H9 (cell line): ENCODE data around the gene ACER3. TPM values are rescaled to one million over a fixed set of nuclear protein-coding genes. Genes with fewer than 3 reads are reported as not detected.

Experiments used
- DNase-seq: peaks from one replicate; pipeline ENCODE4 v3.0.0-alpha.2; 2017
- H2AFZ ChIP-seq: one replicate; pipeline ENCODE4 v1.6.1; 2013; ENCODE audit warnings: mild to moderate bottlenecking, low read length, control low read depth, moderate library complexity
- H2AK5ac ChIP-seq: 2 replicates; pipeline ENCODE4 v1.6.1; 2013; ENCODE audit warnings: low read length, control low read depth, mixed read lengths; ENCODE audit not compliant: insufficient read length
- H2BK120ac ChIP-seq: one replicate; pipeline ENCODE4 v1.6.1; 2013; ENCODE audit warnings: low read depth, mild to moderate bottlenecking, low read length, control low read depth, inconsistent platforms; ENCODE audit not compliant: poor library complexity, severe bottlenecking
- H2BK12ac ChIP-seq: 2 replicates; pipeline ENCODE4 v1.6.1; 2013; ENCODE audit warnings: low read length, control low read depth, mixed read lengths, low read depth; ENCODE audit not compliant: insufficient read length
- H2BK15ac ChIP-seq: 2 replicates; pipeline ENCODE4 v1.6.1; 2013; ENCODE audit warnings: low read depth, low read length, control low read depth
- H2BK20ac ChIP-seq: one replicate; pipeline ENCODE4 v1.6.1; 2013; ENCODE audit warnings: low read depth, mild to moderate bottlenecking, low read length, control low read depth, inconsistent platforms; ENCODE audit not compliant: poor library complexity, severe bottlenecking
- H2BK5ac ChIP-seq: 2 replicates; pipeline ENCODE4 v1.6.1; 2013; ENCODE audit warnings: low read length, control low read depth, mixed read lengths; ENCODE audit not compliant: insufficient read length
- H3K14ac ChIP-seq: 2 replicates; pipeline ENCODE4 v1.6.1; 2013; ENCODE audit warnings: low read length, control low read depth; ENCODE audit not compliant: insufficient read depth
- H3K18ac ChIP-seq: 2 replicates; pipeline ENCODE4 v1.6.1; 2013; ENCODE audit warnings: low read depth, mild to moderate bottlenecking, mixed read lengths, low read length, control low read depth; ENCODE audit not compliant: insufficient read length
- H3K23ac ChIP-seq: 2 replicates; pipeline ENCODE4 v1.6.1; 2013; ENCODE audit warnings: low read length, control low read depth, mixed read lengths, low read depth; ENCODE audit not compliant: insufficient read length
- H3K23me2 ChIP-seq: 2 replicates; pipeline ENCODE4 v1.6.1; 2013; ENCODE audit warnings: low read depth, mild to moderate bottlenecking, mixed read lengths, low read length, control low read depth; ENCODE audit not compliant: insufficient read length, poor library complexity, severe bottlenecking
- H3K27ac ChIP-seq: 2 replicates; pipeline ENCODE4 v1.5.1; 2013; ENCODE audit warnings: low read length, control low read depth, mixed read lengths, low read depth; ENCODE audit not compliant: insufficient read length
- H3K27me3 ChIP-seq: 2 replicates; pipeline ENCODE4 v1.6.1; 2013; ENCODE audit warnings: low read length, control low read depth, inconsistent platforms; ENCODE audit not compliant: insufficient read depth
- H3K4ac ChIP-seq: 2 replicates; pipeline ENCODE4 v1.6.1; 2013; ENCODE audit warnings: low read depth, mild to moderate bottlenecking, control low read depth, inconsistent platforms, low read length, moderate library complexity
- H3K4me1 ChIP-seq: 2 replicates; pipeline ENCODE4 v1.6.1; 2013; ENCODE audit warnings: low read length, control low read depth, inconsistent platforms; ENCODE audit not compliant: insufficient read depth
- H3K4me2 ChIP-seq: 2 replicates; pipeline ENCODE4 v1.6.1; 2013; ENCODE audit warnings: low read length, control low read depth, mixed read lengths; ENCODE audit not compliant: insufficient read length, insufficient read depth
- H3K56ac ChIP-seq: 2 replicates; pipeline ENCODE4 v1.6.1; 2013; ENCODE audit warnings: low read depth, mild to moderate bottlenecking, mixed read lengths, low read length, control low read depth; ENCODE audit not compliant: insufficient read length
- H3K79me1 ChIP-seq: 2 replicates; pipeline ENCODE4 v1.6.1; 2013; ENCODE audit warnings: low read depth, mild to moderate bottlenecking, moderate library complexity, low read length, control low read depth, inconsistent platforms; ENCODE audit not compliant: insufficient read depth, poor library complexity, severe bottlenecking
- H3K79me2 ChIP-seq: 2 replicates; pipeline ENCODE4 v1.6.1; 2013; ENCODE audit warnings: low read length, control low read depth, inconsistent platforms; ENCODE audit not compliant: insufficient read depth
- H3K9ac ChIP-seq: 2 replicates; pipeline ENCODE4 v1.6.1; 2013; ENCODE audit warnings: low read length, control low read depth, mixed read lengths; ENCODE audit not compliant: insufficient read length; ENCODE audit errors: extremely low read depth
- H3K9me3 ChIP-seq: one replicate; pipeline ENCODE4 v1.6.1; 2013; ENCODE audit warnings: low read depth, low read length, inconsistent platforms; ENCODE audit not compliant: control insufficient read depth
- H3T11ph ChIP-seq: one replicate; pipeline ENCODE4 v1.6.1; 2013; ENCODE audit warnings: mild to moderate bottlenecking, low read length, control low read depth, inconsistent platforms
- H4K20me1 ChIP-seq: one replicate; pipeline ENCODE4 v1.6.1; 2013; ENCODE audit not compliant: control insufficient read depth, insufficient read length, insufficient read depth
- H4K5ac ChIP-seq: 2 replicates; pipeline ENCODE4 v1.6.1; 2013; ENCODE audit warnings: low read depth, mild to moderate bottlenecking, mixed read lengths, low read length, control low read depth; ENCODE audit not compliant: insufficient read length
- H4K8ac ChIP-seq: replicated peaks from 2 replicates; pipeline ENCODE4 v1.6.1; 2013; ENCODE audit warnings: low read length, control low read depth, mixed read lengths, low read depth; ENCODE audit not compliant: insufficient read length
- H4K91ac ChIP-seq: 2 replicates; pipeline ENCODE4 v1.6.1; 2013; ENCODE audit warnings: low read depth, mild to moderate bottlenecking, moderate library complexity, mixed read lengths, low read length, control low read depth; ENCODE audit not compliant: insufficient read length
- H3K27ac Mint-ChIP-seq, 3 experiments: 2 replicates in 2 of 3; 3 replicates in 1 of 3; pipeline ENCODE4 v1.8.0; 2020 to 2021; ENCODE audit warnings: mixed read lengths in 3 of 3, mild to moderate bottlenecking in 1 of 3, moderate library complexity in 1 of 3
- H3K27me3 Mint-ChIP-seq: 2 replicates; pipeline ENCODE4 v1.8.0; 2021; ENCODE audit warnings: low read depth, mild to moderate bottlenecking, moderate library complexity, mixed read lengths
- H3K36me3 Mint-ChIP-seq, 3 experiments: 2 replicates in 2 of 3; 3 replicates in 1 of 3; pipeline ENCODE4 v1.8.0; 2020 to 2021; ENCODE audit warnings: low read depth in 3 of 3, mixed read lengths in 3 of 3; ENCODE audit not compliant: insufficient read depth in 1 of 3
- H3K4me1 Mint-ChIP-seq, 2 experiments: 2 replicates each; pipeline ENCODE4 v1.8.0; 2020; ENCODE audit warnings: mixed read lengths in 2 of 2
- H3K4me3 Mint-ChIP-seq, 2 experiments: 2 replicates in 1 of 2; 3 replicates in 1 of 2; pipeline ENCODE4 v1.8.0; 2020 to 2021; ENCODE audit warnings: mild to moderate bottlenecking in 2 of 2, mixed read lengths in 2 of 2, moderate library complexity in 1 of 2
- H3K9me3 Mint-ChIP-seq, 2 experiments: 2 replicates in 1 of 2; 3 replicates in 1 of 2; pipeline ENCODE4 v1.8.0; 2020; ENCODE audit warnings: mild to moderate bottlenecking in 2 of 2, mixed read lengths in 2 of 2, moderate library complexity in 1 of 2
- WGBS: extraction: QIAGEN DNeasy Blood & Tissue Kit; methylation state at CpG from one replicate; pipeline ENCODE4 v1.1.7; 2013; ENCODE audit warnings: missing lambda C conversion rate, low lambda C conversion rate, mixed read lengths; ENCODE audit not compliant: insufficient read length; ENCODE audit errors: extremely low coverage; 5-methylcytosine and 5-hydroxymethylcytosine counted together
- total RNA-seq: library from RNA; stranded (reverse); gene quantifications from 2 replicates; pipeline ENCODE4 v1.2.1, GENCODE V29; 2021
- TF ChIP-seq, protein P1 (sequence below): fragments of 200-600 bp; sonication (generic); conservative IDR thresholded peaks from 3 replicates; pipeline ENCODE4 v1.8.0; 2021; ENCODE audit warnings: antibody characterized with exemption, mild to moderate bottlenecking

ACER3 gene
- total RNA-seq, 1 experiment from 2014 or later, result 14.7 TPM

DNA sequence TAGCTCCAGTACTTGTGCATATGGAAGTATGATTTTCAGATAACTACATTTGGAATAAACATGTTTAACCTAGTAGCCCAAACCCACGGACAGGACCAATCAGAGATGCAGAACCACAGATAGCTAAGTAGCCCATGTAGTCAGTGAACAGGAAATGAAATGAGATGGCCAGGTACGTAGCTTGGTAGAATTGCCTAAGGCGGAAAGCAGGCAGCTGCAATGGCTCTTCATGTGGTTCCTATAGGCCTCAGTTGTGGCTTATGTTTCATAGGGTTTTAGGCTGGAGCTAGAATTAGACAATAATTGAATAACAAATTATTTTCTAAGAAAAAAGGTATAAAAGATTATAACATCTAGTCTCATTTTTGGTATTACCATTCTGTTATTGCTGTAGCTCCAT is 87.1 kb downstream of the ACER3 start:
- H2BK20ac ChIP-seq, result no peak overlapping the region
- TF ChIP-seq, protein P1, sequence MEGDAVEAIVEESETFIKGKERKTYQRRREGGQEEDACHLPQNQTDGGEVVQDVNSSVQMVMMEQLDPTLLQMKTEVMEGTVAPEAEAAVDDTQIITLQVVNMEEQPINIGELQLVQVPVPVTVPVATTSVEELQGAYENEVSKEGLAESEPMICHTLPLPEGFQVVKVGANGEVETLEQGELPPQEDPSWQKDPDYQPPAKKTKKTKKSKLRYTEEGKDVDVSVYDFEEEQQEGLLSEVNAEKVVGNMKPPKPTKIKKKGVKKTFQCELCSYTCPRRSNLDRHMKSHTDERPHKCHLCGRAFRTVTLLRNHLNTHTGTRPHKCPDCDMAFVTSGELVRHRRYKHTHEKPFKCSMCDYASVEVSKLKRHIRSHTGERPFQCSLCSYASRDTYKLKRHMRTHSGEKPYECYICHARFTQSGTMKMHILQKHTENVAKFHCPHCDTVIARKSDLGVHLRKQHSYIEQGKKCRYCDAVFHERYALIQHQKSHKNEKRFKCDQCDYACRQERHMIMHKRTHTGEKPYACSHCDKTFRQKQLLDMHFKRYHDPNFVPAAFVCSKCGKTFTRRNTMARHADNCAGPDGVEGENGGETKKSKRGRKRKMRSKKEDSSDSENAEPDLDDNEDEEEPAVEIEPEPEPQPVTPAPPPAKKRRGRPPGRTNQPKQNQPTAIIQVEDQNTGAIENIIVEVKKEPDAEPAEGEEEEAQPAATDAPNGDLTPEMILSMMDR, result no peak
- Mint-ChIP-seq H3K9me3 (peaks cover 16 to 17% of the 10 kb centered on the region in 2 experiments), H3K27ac (no peak overlapping the region), H3K4me1 (peaks cover 9 to 13% of the 10 kb centered on the region in 2 experiments), H3K27me3 (no peaks in the 10 kb centered on the region), H3K4me3 (no peak overlapping the region), H3K36me3 (peaks cover 10 to 21% (median 14%) of the 10 kb centered on the region in 3 experiments)
- no peak overlapping the region for H3K56ac ChIP-seq
- no peak overlapping the region for H4K91ac ChIP-seq
- H3K27me3 ChIP-seq, result no peaks in the 10 kb centered on the region
- no peaks in the 10 kb centered on the region for H3K79me1 ChIP-seq
- no peak overlapping the region for H4K5ac ChIP-seq
- H4K8ac ChIP-seq, result no peak overlapping the region
- H3T11ph ChIP-seq, result no peak overlapping the region
- H2BK5ac ChIP-seq, result no peak overlapping the region
- H2BK120ac ChIP-seq, result no peak overlapping the region
- no peak overlapping the region for H2AFZ ChIP-seq
- H3K23me2 ChIP-seq, result no peaks in the 10 kb centered on the region
- H3K27ac ChIP-seq, result no peak overlapping the region
- H3K4me2 ChIP-seq, result no peak overlapping the region
- no peaks in the 10 kb centered on the region for H3K79me2 ChIP-seq
- H3K14ac ChIP-seq, result no peak overlapping the region
- no peak overlapping the region for H3K18ac ChIP-seq
- H3K9ac ChIP-seq, result no peak overlapping the region
- no peak overlapping the region for H3K4ac ChIP-seq
- H3K23ac ChIP-seq, result no peak overlapping the region
- no peak overlapping the region for H2AK5ac ChIP-seq
- no peak for DNase-seq
- H3K9me3 ChIP-seq, result no peaks in the 10 kb centered on the region
- no CpG with 5 or more reads among the region's 3 CpGs for WGBS
- no peaks in the 10 kb centered on the region for H3K4me1 ChIP-seq
- no peaks in the 10 kb centered on the region for H4K20me1 ChIP-seq
- no peak overlapping the region for H2BK15ac ChIP-seq
- no peak overlapping the region for H2BK12ac ChIP-seq
